Measurements from ENCODE around the gene TSNAX. TPM values are rescaled to one million over a fixed set of nuclear protein-coding genes. Genes with fewer than 3 reads are reported as not detected.
A peak's percentile ranks its signal among the peaks of the same experiment; 100 is the strongest.
"Not testable (repeated sequence)": the region's sequence is repeated elsewhere in the genome, so short reads cannot be mapped to it uniquely, and the experiment has no call there.

Gene TSNAX
- total RNA-seq, 1 donor from 2014 or later = 26.7 TPM

DNA sequence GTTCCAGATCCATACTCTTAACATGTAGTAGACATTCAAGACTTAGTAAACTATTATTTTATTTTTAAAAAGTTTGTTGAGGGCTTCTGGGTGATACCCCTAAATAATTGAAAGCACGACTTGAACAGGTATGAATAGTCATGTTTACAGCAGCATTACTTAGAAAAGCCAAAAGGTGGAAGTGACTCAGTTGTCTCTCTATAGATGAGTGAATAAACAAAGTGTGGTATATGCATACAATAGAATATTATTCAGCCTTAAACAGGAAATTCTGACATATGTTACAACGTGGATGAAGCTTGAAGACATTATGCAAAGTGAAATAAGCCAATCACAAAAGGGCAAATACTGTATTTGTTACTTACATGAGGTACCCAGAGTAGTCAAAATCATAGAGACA is 26.5 kb downstream of the TSNAX start:
- intact Hi-C loops (cut with micrococcal nuclease) = no loop called here

DNA sequence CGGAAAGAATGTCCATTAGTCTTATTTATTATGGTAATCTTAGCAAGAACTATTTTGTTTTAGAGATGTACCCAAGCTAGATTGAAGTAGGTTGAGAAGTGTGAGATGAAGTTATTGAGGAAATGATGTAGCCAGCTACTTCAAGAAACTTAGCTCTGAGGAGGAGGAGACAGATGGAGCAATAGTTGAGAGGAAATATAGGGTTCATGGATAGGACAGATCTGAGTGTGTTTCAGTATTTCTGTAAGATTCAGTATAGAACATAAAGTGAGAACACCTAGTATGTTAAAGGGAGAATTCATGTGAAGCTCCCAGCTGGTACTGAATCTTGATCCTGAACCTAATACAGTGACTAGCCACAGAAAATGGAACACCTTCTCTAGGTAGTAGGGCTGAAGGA is 28.9 kb downstream of the TSNAX start:
- intact Hi-C loops (cut with micrococcal nuclease) = no loop called here
- DNase-seq (no peak), ATAC-seq (no peak)

More for the DNA sequence above, 26.5 kb downstream of the TSNAX start:
- DNase-seq (no peak), ATAC-seq (no peak)

DNA sequence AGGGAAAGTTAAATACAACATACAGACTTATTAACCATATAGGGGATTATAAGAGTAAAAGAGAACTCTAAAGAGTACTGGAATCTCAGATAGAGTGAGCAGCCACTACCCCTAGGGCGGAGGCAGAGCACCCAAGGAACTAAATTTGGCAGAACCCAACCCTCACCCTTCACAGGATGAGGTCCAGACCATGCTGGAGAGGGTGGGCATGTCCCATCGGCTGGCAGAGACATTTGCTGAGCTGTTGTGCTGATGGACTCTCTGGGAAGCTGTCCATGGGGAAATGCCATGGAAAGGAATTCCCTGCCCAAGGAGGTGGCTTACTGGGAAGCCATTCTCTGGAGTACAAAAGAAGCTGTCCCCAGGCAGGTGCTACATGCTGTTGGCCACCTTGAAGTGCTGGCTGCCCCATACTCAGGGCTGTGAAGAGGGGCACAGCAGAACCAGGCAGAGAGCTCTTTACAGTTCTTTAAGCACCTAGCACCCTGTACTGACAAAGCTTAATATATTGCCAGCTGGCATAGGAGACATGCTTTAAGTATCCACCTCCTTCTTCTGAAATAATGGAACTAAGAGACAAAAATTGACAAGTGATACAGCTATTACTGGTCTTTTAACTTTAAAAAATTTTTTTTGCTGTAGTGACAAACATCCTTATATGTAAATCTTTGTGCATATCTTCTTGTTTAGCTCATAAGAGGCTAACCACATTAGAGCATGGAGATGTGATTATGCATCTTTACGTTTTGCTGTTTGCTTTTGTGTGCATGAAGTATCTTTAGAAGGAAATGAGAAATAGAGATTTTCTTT is 29.6 kb downstream of the TSNAX start:
- intact Hi-C loops (cut with micrococcal nuclease) = no loop called here
- ATAC-seq (peak; percentile 89), DNase-seq (no peak)

DNA sequence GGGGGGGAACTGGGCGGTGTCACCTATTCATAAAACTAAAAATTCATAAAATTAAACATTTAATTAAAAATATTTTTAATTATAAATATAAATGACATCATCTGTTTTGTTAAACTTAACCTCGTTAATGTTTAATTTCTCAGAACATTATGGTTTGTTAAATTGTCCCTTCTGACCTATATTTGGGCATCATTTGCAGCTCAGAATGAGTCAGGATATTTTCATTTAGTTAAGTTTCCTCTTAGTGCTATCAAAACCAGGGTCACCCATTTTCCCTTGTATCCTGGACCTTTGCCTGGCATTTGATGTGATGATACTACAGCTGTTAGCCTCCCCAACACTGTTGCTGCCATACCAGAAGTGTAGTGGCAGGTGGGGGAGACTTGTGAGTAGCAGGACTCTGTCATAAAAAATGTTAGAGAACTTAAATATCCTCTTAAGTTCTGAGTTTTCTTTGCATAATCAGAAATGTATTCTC is 30.3 kb downstream of the TSNAX start:
- intact Hi-C loops (cut with micrococcal nuclease) = no loop called here
- ATAC-seq (no peak), DNase-seq (no peak)

DNA sequence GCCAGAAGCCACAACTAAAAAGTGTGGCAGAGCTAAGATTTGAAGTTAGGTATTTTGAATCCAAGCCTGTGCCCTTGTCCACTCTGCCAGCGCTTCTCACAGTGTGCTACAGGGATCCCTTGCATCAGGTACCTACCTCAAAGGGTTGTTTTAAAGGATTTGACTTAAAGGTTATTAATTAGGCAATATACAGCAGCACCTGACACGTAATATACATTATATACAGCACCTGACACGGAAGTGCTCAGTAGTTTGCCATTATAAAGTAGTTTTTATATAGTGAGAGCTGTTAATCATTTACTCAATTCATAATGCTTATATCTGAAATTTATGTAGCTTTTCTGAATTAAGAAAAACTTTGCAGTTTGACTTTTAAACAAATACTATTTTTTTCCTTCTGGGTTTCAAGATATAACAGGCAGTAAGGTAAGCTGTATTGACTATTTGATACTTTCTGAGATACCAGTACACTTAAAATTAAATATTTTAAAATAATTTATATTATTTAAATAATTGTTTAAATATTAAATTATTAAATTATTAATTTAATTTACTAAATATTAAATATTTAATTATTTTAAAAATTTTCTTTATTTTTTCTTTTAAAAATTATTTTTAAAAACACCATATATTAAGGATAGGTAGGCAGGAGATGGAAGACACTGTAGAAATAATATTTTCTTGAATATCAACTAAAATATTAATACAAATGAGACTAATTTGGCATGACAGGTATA is 33.3 kb downstream of the TSNAX start:
- DNase-seq (no peak), ATAC-seq (no peak)
- intact Hi-C loops (cut with micrococcal nuclease) = no loop called here

DNA sequence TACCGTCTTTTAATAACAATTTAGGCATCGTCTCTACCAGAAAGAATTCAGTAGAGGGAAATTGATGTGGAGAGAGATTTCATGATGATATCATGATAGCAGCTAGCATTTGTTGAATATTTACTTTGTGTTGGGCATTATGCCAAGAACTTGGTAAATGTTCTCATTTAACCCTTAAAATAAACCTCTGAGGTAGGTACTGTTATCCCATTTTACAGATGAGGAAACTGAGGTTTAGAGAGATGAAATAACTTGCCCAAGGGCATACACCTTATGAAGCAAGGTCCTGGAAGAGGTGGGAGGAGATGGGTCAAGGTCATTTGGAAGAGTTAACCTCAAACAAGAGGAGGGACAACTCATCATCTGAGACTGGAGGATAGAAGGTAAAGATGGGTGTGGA is 34.8 kb downstream of the TSNAX start:
- intact Hi-C loops (cut with micrococcal nuclease) = no loop called here
- DNase-seq = no peak
- ATAC-seq = no peak

DNA sequence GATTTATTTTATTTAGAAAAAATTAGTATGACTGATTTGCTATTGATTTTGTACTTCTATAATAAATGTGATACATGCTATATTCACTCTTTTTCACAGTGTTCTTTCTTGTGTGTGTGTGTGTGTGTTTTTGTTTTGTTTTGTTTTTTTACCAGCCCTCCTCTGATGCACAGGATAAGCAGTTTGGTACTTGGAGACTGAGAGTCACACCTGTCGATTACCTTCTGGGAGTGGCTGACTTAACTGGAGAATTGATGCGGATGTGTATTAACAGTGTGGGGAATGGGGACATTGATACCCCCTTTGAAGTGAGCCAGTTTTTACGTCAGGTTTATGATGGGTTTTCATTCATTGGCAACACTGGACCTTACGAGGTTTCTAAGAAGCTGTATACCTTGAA is 35.9 kb downstream of the TSNAX start:
- ATAC-seq (no peak), DNase-seq (no peak)
- intact Hi-C loops (cut with micrococcal nuclease) = no loop called here

DNA sequence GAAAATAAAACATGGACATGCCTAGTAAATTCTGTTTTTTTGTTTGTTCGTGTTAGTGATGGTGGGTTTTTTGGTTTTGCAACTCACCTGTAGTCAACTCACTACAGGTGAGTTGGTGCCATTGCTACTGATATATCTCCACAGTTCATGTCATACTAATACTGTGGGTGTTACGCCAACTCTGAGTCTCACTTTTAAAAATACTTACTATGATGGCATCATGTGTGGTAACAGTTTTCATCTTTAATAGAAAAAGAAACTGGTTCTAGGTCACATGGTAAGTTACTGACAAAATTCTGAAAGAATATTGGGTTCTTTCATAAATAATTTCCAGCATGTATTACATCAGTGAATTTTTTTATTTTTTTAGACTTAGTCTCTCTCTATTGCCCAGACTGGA is 38.0 kb downstream of the TSNAX start:
- ATAC-seq (no peak), DNase-seq (no peak)
- intact Hi-C loops (cut with micrococcal nuclease) = no loop called here

DNA sequence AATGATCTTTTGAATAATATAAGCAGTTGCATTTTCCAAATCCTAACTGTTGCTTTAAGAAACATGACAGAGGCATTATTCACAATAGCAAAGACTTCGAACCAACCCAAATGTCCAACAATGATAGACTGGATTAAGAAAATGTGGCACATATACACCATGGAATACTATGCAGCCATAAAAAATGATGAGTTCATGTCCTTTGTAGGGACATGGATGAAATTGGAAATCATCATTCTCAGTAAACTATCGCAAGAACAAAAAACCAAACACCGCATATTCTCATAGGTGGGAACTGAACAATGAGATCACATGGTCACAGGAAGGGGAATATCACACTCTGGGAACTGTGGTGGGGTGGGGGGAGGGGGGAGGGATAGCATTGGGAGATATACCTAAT is 41.8 kb downstream of the TSNAX start:
- DNase-seq; intact Hi-C loops (cut with micrococcal nuclease); ATAC-seq: not testable (repeated sequence)

DNA sequence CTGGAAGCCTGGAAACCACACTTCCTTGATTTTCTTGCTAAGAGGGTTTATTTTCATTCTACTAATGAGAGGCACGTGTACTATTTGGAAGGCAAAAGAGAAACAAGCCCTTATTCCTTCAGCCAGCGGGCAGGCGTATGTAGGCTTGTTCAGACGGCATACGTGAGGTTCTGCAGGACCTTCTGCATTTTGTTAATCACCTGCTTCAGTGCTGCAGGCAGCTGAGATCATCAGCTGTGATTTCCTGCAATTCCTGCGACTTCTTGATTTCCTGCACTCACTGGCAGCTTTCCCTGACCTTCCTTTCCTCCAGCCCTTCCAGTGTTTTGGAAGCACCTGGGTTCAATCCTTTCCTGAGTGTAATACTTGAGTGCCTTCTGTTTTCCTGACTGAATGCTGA is 43.4 kb downstream of the TSNAX start:
- intact Hi-C loops (cut with micrococcal nuclease) = no loop called here
- no peak for DNase-seq
- ATAC-seq = peak; percentile 58

DNA sequence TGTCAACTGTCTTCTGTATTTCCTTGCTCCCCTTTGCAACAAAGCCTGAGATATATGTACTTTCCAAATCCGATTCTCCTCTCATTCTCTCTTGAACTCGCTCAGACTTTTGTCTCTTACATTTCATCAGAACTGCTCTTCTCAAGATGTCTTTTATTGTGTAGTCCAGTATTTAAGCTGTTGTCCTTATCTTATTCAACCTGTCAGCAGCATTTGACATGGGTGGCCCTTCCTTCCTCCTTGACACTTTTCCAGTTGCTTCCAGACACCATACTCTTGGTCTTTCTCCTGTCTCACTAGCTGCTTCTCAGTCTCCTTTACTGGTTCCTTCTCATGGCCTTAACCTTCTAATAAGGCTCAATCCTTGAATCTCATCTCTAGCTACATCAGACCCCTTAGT is 47.0 kb downstream of the TSNAX start:
- DNase-seq = no peak
- no peak for ATAC-seq
- intact Hi-C loops (cut with micrococcal nuclease) = no loop called here

DNA sequence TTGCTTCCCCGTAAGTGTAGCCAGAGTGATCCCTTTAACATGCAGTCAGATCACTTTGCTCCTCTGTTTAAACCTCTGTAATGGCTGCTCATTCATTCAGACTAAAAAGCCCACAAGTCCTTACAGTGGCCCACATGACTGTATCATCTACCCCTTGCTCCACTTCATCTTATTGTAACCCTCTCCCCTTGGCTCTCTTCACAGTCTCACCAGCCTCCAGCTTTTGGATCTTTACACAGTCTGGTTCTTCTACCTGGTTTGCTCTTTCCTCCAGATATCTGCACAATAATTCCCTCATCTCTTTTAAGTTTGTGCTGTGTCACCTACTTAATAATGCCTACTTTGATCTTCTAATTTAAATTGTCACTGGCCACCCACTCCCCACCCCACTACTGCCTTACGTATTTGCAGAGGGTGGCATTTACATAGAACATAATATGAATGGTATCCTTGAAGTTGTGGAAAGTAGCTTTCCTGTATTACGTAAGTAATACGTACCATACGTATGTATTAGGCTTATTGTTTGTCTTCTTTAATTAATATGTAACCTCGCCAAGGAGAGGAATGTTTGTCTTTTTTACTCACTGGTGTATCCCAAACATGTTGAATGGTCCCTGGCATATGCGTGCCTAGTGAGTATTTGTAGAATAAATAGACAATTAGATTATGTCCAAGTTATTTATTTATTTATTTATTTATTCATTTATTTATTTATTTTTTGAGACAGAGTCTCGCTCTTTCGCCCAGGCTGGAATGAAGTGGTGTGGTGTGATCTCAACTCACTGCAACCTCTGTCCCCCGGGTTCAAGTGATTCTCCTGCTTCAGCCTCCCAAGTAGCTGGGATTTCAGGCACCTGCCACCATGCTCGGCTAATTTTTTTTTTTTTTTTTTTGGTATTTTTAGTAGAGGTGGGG is 48.6 kb downstream of the TSNAX start:
- no peak for DNase-seq
- intact Hi-C loops (cut with micrococcal nuclease) = no loop called here
- no peak for ATAC-seq

DNA sequence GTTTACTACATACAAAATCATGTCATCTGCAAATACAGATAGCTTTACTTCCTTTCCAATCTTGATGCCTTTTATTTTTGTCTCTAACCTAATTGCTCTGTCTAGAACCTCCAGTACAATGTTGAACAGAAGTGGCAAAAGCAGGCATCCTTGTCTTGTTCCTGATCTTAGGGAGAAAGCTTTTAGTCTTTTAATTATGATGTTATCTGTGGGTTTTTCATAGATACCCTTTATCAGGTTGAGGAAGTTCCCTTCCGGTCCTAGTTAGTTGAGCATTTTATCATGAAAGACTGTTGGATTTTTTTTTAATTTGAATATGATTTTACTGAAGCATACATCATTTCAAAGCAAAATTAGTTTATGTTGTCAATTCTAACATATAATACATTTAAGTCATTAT is 52.4 kb downstream of the TSNAX start:
- intact Hi-C loops (cut with micrococcal nuclease) = no loop called here
- DNase-seq = no peak

DNA sequence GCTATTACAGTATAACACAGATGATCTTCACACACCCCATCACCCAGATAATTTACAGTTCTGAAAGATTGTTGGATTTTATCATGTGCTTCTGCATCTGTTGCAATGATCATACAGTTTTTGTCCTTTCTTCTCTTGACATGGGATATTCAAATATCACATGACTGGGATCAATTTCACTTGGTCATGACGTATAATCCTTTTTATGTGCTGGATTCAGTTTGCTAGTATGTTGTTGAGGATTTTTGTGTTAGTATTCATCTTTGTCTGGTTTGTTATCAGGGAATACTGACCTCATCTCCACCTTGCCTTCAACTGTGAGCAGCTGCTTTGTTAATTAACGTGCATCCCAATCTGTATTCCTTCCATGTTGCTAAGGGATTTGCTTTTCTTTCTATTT is 53.4 kb downstream of the TSNAX start:
- intact Hi-C loops (cut with micrococcal nuclease) = no loop called here
- ATAC-seq (no peak), DNase-seq (no peak)

More for the DNA sequence above, 52.4 kb downstream of the TSNAX start:
- ATAC-seq = no peak

DNA sequence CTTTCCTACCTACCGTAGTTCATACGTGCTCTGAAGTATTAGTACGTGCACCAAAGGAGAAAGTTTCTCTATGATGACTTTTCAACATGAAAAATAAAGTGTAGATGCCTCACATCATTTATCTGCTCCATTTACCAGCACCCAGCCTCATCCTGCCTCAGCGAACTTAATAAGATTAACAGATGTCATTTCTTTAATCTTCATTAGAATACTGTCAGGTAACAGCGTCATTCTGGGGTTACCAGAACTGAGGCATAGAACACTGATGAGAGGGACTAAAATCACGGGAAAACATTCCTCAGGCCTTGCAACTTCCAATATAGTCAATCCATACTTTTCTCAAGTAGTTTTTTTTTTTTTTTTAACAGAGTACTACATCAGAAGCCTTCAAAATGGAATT is 54.9 kb downstream of the TSNAX start:
- no peak for ATAC-seq
- intact Hi-C loops (cut with micrococcal nuclease) = no loop called here
- no peak for DNase-seq

DNA sequence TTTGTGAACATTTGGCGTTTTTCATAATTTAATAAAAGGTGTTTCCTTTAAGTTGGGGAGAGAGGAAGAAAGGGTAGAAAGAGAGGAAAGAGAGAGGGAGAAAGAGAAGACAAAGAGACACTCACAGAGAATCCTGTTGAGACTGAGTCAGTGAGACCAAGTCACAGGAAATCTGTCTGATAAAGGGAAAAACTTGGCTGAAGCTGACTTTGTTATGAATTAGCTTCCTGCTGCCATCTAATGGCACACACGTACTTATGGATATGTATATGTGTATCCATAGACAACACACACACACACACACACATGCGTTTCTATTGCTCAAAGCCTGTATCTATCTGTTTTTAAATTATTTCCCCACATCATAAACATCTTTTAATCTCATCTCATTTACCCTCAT is 55.6 kb downstream of the TSNAX start:
- ATAC-seq (peak; percentile 29), DNase-seq (no peak)
- intact Hi-C loops (cut with micrococcal nuclease) = no loop called here

DNA sequence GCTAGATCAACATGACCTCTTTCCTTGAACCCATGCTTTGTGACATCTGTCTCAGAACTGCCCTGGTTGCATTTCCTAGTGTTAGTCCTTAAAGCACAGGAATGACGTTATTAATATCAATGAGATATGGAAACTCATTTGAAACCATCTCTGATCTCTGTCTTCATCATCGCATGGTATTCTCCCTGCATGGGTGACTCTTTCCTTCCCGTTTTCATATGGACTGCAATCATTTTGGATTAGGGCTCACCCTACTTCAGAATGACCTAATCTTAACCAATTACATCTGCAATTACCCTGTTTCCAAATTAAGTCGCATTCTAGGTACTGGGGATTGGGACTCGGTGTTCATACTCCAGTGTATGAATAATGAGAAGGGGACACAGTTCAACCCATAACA is 56.5 kb downstream of the TSNAX start:
- ATAC-seq (no peak), DNase-seq (no peak)
- intact Hi-C loops (cut with micrococcal nuclease) = no loop called here

DNA sequence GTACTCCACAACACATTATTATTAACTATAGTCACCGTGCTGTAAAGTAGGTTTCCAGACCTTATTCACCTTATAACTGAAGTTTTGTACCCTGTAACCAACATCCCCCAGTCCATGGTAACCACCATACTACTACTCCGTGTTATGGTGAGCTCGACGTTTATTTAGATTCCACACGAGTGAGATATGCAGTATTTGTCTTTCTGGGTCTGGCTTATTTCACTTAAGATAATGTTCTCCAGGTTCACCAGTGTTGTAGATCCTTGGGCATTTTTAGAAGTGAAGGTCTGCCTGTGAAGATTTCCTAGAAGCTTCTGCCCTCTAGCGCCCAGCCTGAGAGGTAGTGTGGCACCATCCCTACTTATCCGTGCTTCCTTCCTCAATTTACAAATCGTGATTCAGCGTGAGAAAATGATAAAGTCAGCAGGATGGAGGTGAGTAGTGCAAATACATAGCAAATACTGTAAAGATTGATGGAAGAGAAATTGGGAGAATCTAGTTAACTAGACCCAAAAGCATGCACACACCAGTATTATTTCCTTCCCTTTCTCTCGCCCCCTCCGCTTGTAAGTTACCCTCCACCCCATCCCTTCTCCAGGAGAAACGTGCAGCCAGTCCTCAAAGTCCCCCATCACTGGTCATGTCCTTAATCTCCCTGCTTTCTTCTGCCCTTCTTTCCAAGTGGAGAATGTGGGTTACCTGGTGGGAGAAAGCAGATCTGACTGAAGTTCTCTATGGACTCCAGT is 62.2 kb downstream of the TSNAX start:
- ATAC-seq (peak; percentile 90), DNase-seq (peak; percentile 58)
- intact Hi-C loops (cut with micrococcal nuclease) = no loop called here

DNA sequence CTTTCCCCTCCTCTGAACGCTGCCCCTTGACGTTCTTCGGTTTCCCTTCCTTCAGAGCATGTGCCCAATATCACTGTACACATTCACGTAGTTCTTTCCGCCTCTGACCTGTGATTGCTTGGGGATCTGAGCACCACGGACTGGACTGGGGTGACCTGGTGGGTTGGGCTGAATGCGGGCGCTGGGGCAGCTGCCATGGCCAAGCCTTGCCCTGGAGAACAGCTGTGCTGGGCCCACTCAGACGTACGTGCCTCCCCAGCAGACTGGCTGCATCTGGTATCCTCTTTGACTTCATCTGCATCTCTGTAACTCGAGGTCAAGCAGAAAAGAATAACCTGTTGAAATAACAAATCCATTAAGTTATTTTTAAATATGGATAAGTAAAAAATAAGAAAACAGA is 63.0 kb downstream of the TSNAX start:
- intact Hi-C loops (cut with micrococcal nuclease) = no loop called here
- ATAC-seq (no peak), DNase-seq (no peak)
